ENCODE measurements around the gene PPAT.

GRCh38 chr4:56440983-56441382 is 5.6 kb upstream of the PPAT start:
- no peak for TF ChIP-seq CTCF (conservative IDR thresholded peaks at IDR 0.05 in 1 of 2, IDR thresholded peaks at IDR 0.05 in 1 of 2; ENCODE audit: extremely low read depth in 1 of 2, insufficient read depth in 1 of 2, low read depth in 1 of 2, low read length in 2 of 2)
- TF ChIP-seq EZH2 (IDR thresholded peaks at IDR 0.05; ENCODE audit: borderline replicate concordance, low read length): no peak

Data from mammary epithelial cell (primary cell).